Endodermal cell (in vitro differentiated cells): ENCODE data around the gene C9orf40. TPM values are rescaled to one million over a fixed set of nuclear protein-coding genes. Genes with fewer than 3 reads are reported as not detected.

Experiments used
- DNase-seq: peaks from one replicate; pipeline ENCODE4 v3.0.0-alpha.2; 2017
- H3K27ac ChIP-seq: 2 replicates; pipeline ENCODE4 v1.5.1; 2013; ENCODE audit warnings: mild to moderate bottlenecking, low read depth, low read length, moderate library complexity
- H3K27me3 ChIP-seq: 2 replicates; pipeline ENCODE4 v1.6.1; 2013; ENCODE audit warnings: mild to moderate bottlenecking, low read length, moderate library complexity; ENCODE audit not compliant: insufficient read depth, control insufficient read depth, poor library complexity, severe bottlenecking
- H3K36me3 ChIP-seq: 2 replicates; pipeline ENCODE4 v1.7.0; 2013; ENCODE audit warnings: mild to moderate bottlenecking, low read length, moderate library complexity; ENCODE audit not compliant: control insufficient read depth, insufficient read depth
- H3K4me1 ChIP-seq: one replicate; pipeline ENCODE4 v1.7.0; 2013; ENCODE audit warnings: low read length; ENCODE audit not compliant: control insufficient read depth, insufficient read depth
- H3K4me3 ChIP-seq: 2 replicates; pipeline ENCODE4 v1.5.1; 2013; ENCODE audit warnings: mild to moderate bottlenecking, low read length, moderate library complexity
- H3K9ac ChIP-seq: 2 replicates; pipeline ENCODE4 v1.6.1; 2013; ENCODE audit warnings: mild to moderate bottlenecking, low read length, moderate library complexity; ENCODE audit not compliant: poor library complexity, severe bottlenecking; ENCODE audit errors: extremely low read depth
- H3K9me3 ChIP-seq: 2 replicates; pipeline ENCODE4 v1.6.1; 2013; ENCODE audit warnings: mild to moderate bottlenecking, low read length, moderate library complexity; ENCODE audit not compliant: control insufficient read depth
- H3K27ac Mint-ChIP-seq: 2 replicates; pipeline ENCODE4 v1.8.0; 2020; ENCODE audit warnings: mixed read lengths
- H3K27me3 Mint-ChIP-seq: 2 replicates; pipeline ENCODE4 v1.8.0; 2021; ENCODE audit warnings: mild to moderate bottlenecking, mixed read lengths; ENCODE audit not compliant: insufficient read depth
- H3K36me3 Mint-ChIP-seq: 2 replicates; pipeline ENCODE4 v1.8.0; 2020; ENCODE audit warnings: low read depth, mixed read lengths
- H3K4me1 Mint-ChIP-seq: 2 replicates; pipeline ENCODE4 v1.8.0; 2020; ENCODE audit warnings: mixed read lengths
- H3K4me3 Mint-ChIP-seq: 2 replicates; pipeline ENCODE4 v1.8.0; 2020; ENCODE audit warnings: mild to moderate bottlenecking, moderate library complexity, mixed read lengths
- H3K9me3 Mint-ChIP-seq: 2 replicates; pipeline ENCODE4 v1.8.0; 2020; ENCODE audit warnings: mild to moderate bottlenecking, mixed read lengths
- CTCF ChIP-seq: fragments of 200-600 bp; sonication (generic); conservative IDR thresholded peaks from 2 replicates; pipeline ENCODE4 v1.5.0; 2021; ENCODE audit warnings: antibody characterized with exemption, mild to moderate bottlenecking
- WGBS, 2 experiments: methylation state at CpG; one replicate each; pipeline versions ENCODE4 v1.1.5 to v1.1.7; 2013; ENCODE audit warnings: missing lambda C conversion rate in 2 of 2, mixed read lengths in 1 of 2; ENCODE audit not compliant: insufficient coverage in 1 of 2, insufficient read length in 1 of 2; 5-methylcytosine and 5-hydroxymethylcytosine counted together
- total RNA-seq, 2 donors: library from RNA; stranded (reverse); fragmentation: NEBNext Ultra II Directional in 1 of 2; extraction: Animal tissue kit (Norgen Biotek cat#: 25700) in 1 of 2; gene quantifications; 2 replicates in 1 of 2; 3 replicates in 1 of 2; pipeline ENCODE4 v1.2.1, GENCODE V29; 2021

C9orf40 gene
- total RNA-seq, 2 donors from 2014 or later = 17.6 to 25.2 TPM

- Histone ChIP-seq H3K9ac (no peak overlapping the region), H3K9me3 (no peaks in the 10 kb centered on the region), H3K4me1 (no peaks in the 10 kb centered on the region), H3K4me3 (no peak overlapping the region), H3K27me3 (no peaks in the 10 kb centered on the region), H3K27ac (no peak overlapping the region), H3K36me3 (peaks cover 17% of the 10 kb centered on the region)
- H3K36me3 Mint-ChIP-seq = peaks cover 31% of the 10 kb centered on the region
- DNase-seq = no peak
- no peak for TF ChIP-seq CTCF
- H3K27ac Mint-ChIP-seq = no peak overlapping the region
- H3K4me3 Mint-ChIP-seq = no peak overlapping the region
- no peaks in the 10 kb centered on the region for H3K27me3 Mint-ChIP-seq
- peaks cover 6% of the 10 kb centered on the region for H3K4me1 Mint-ChIP-seq
- H3K9me3 Mint-ChIP-seq = no peaks in the 10 kb centered on the region
Observed at GRCh38 chr9:74985041-74985440, 32.3 kb upstream of the C9orf40 start.

- TF ChIP-seq CTCF = no peak
- H3K9me3 Mint-ChIP-seq = no peaks in the 10 kb centered on the region
- H3K9ac ChIP-seq = no peak overlapping the region
Observed at GRCh38 chr9:74983709-74984108, 31.0 kb upstream of the C9orf40 start.

GRCh38 chr9:74979844-74980243, 27.1 kb upstream of the C9orf40 start:
- peaks cover 48% of the 10 kb centered on the region for H3K36me3 Mint-ChIP-seq
- peaks cover 16% of the 10 kb centered on the region for H3K9me3 Mint-ChIP-seq
- Histone ChIP-seq H3K4me3 (no peak overlapping the region), H3K9ac (no peak overlapping the region), H3K27ac (no peak overlapping the region), H3K4me1 (no peaks in the 10 kb centered on the region), H3K36me3 (peaks cover 25% of the 10 kb centered on the region), H3K27me3 (no peaks in the 10 kb centered on the region), H3K9me3 (peaks cover 15% of the 10 kb centered on the region)
- no peak overlapping the region for H3K27ac Mint-ChIP-seq
- no peaks in the 10 kb centered on the region for H3K27me3 Mint-ChIP-seq
- no peak for TF ChIP-seq CTCF
- no peak overlapping the region for H3K4me3 Mint-ChIP-seq
- H3K4me1 Mint-ChIP-seq = no peaks in the 10 kb centered on the region
- DNase-seq = no peak
- 96% methylated on average over 4 of the region's 4 CpGs; no CpG with 5 or more reads in 1 of the 2 experiments for WGBS, 2 experiments

More at GRCh38 chr9:74983709-74984108, 31.0 kb upstream of the C9orf40 start:
- Mint-ChIP-seq H3K4me1 (no peaks in the 10 kb centered on the region), H3K36me3 (peaks cover 32% of the 10 kb centered on the region), H3K27ac (no peak overlapping the region), H3K27me3 (no peaks in the 10 kb centered on the region), H3K4me3 (no peak overlapping the region)
- Histone ChIP-seq H3K9me3 (no peaks in the 10 kb centered on the region), H3K36me3 (peaks cover 17% of the 10 kb centered on the region), H3K4me1 (no peaks in the 10 kb centered on the region), H3K4me3 (no peak overlapping the region), H3K27me3 (no peaks in the 10 kb centered on the region), H3K27ac (no peak overlapping the region)
- DNase-seq = no peak
- WGBS, 2 experiments = 100% methylated on average over 1 of the region's 1 CpG; no CpG with 5 or more reads in 1 of the 2 experiments
